Brain pericyte (primary cell): Measurements from ENCODE around the gene ITGA6.

Experiments
- DNase-seq: peaks from one replicate; pipeline ENCODE4 v3.0.0-alpha.2; 2012; ENCODE audit warnings: low read depth, low spot score

Gene ITGA6

DNA sequence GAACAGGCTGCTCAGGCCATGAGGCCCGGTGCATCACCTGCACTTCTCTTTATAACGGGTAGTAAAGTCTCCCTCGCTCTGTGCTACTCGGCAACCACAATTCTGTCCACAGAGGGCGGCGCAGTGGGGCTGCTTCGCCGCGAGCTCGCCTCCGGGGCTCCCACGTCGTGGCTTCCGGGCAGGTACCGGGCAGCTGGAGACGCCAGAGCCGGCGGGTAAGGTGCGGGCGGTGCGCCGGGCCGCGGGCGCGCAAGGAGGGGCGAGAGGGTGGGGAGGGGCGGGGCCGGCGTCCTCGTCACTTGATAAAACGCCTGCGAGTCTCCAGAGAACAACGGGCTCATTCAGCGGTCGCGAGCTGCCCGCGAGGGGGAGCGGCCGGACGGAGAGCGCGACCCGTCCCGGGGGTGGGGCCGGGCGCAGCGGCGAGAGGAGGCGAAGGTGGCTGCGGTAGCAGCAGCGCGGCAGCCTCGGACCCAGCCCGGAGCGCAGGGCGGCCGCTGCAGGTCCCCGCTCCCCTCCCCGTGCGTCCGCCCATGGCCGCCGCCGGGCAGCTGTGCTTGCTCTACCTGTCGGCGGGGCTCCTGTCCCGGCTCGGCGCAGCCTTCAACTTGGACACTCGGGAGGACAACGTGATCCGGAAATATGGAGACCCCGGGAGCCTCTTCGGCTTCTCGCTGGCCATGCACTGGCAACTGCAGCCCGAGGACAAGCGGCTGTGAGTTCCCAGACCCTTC, at the start of gene ITGA6:
TSS of gene ITGA6 (plus strand) at position 331 of the 734 bp plus-strand sequence.
- no peak for DNase-seq

DNA sequence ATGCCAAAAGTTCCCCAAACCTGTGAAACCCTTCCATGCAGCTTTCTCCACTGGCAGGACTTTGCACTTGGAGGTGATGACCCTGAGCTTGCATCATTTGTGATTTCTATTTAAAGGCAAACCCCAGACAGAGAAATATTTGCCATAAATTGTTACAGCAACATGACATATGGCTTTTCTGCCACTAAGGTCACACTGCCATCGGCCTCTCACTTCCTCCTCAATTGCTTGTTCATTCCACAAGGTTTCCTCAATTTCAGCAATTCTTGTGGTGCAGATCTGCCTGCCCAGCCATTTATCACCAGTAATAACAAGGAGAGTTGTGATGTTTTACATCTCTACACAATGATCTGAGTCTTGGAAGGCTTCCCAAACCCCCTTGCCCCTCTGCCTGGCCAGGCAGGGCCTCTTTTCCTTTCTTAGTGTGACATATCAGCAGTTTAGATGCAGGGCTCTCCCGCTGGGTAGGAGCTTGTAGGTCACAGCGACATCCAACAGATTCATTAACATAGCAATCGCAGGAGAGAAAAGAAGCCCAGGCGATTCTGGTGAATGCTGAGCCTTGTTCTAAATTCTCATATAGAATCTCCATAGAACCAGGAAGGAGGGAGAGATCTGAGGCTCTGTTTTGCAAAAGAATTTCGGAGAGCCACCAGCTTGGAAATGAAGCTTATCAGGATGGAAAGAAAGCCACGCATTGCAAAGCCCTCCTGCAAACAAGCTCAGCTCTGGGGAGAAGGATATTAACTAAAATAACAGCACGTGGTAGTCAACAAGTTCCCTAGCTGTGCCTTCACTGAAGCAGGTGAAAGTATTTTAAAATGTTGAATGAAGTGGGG, 46.7 kb upstream of the ITGA6 start:
- DNase-seq = no peak

DNA sequence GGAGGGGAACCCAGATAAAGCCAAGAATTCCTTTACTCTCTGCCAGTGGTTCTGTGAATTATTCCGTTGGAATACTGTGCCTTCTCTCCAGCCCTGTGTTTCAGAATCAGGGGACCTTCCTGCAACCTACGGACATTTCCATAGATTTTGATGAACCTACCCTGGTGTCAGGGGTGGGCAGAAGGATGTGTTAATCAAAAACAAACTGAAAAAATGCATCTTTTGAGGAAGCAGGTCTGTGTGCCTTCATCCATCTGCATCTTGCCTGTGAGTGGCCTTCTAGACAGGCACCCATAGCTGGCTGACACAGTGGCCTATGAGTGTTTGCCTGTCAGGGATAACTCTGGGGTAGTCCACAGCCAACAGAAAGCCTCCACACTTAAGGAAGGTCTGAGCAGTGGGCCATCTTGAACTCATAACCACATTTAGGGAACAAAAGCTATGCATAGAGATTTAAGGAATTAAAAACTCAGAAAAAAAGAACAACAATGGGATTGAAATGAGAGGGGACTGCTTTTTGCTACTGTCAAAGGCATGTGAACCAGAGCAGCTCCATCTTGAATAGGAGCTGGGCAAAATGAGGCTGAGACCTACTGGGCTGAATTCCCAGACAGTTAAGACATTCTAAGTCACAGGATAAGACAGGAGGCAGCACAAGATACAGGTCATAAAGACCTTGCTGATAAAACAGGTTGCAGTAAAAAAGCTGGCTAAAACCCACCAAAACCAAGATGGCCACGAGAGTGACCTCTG, 45.9 kb upstream of the ITGA6 start:
- DNase-seq = no peak

DNA sequence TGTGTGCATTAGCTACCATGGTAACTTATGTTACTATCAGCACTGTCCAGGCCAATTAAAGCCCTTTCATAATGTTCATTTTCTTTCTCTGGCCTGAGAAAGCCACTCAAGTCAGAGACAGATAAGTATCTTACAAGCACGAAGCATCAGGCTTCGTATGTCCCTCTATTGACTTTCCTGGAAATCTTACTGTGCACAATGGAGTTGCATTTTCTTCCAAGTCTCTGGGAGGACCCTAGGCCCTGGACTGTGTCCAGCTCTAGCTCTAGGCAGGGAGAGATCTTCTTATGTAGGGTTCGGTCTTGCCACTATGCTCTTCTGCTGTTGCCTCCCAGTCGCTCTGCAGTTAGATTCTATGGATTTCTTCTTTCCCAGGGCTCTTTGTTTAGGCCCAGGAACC, 40.0 kb upstream of the ITGA6 start:
- DNase-seq = no peak

DNA sequence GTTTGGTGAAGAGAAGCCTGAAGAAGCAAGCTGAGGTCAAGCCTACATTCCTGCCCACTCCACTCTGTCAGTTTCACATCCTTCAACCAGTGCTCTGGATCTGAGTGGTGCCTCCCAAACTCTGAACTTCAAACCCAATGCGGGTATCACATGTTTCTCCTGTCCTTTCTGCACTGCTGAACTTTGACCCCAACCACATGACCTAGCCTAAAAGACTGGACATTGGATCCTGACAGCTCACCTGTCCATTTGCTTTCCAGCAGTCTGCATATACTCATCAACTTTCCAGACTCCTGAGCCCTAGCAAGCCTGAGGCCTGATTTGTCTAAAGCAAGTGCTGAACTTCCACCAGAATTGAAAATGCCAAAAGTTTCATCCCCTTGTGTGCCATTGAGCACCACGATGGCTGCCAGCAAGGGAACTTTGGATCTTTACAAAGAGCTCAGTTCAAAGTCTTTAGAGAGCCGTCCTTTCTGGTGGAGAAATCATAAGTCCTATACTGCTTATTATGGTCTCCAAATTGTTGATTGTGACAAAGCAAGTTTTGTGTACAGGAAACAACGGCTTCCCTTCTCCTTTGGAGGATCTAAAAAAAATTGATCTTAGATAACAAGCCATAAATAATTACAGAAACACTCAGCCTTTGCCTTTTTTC, 37.6 kb upstream of the ITGA6 start:
- no peak for DNase-seq

DNA sequence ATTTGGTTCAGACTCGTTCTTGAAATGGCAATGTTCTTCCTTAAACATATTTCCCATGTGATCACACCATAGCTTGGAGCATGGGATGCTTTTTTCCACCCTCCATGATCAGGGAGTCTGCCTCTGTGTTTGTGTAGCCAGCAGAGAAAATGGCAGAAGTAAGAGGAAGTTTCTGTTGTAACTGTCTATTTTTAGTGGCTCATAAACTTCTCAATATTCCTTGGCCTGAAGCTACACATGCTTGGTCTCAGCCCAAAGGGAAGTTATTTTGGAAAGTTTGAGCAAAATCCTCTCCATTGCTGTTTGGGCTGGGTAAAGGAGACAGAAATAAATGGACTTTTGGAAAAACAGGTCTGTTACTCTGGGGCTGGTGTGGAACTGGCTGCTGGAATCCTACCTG, 33.4 kb upstream of the ITGA6 start:
- DNase-seq = no peak

DNA sequence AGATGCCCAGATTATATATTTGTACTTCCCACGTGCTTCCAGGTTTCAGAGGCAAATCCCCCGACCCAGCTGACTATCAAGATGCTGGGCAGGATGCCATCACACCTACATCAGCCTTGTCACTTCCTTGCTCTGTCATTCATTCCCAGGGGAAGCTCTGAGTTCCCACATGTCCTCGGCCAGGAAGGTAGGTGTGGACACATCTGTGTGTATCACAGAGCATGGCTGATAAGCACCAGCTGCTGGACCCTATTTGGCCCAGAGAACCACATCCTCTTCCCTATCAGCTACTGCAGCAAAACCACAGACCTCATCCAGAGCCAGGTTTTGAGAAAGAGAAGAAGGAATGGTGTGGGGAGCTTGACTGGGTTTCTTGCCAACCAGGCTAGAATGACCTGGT, 31.9 kb upstream of the ITGA6 start:
- no peak for DNase-seq

DNA sequence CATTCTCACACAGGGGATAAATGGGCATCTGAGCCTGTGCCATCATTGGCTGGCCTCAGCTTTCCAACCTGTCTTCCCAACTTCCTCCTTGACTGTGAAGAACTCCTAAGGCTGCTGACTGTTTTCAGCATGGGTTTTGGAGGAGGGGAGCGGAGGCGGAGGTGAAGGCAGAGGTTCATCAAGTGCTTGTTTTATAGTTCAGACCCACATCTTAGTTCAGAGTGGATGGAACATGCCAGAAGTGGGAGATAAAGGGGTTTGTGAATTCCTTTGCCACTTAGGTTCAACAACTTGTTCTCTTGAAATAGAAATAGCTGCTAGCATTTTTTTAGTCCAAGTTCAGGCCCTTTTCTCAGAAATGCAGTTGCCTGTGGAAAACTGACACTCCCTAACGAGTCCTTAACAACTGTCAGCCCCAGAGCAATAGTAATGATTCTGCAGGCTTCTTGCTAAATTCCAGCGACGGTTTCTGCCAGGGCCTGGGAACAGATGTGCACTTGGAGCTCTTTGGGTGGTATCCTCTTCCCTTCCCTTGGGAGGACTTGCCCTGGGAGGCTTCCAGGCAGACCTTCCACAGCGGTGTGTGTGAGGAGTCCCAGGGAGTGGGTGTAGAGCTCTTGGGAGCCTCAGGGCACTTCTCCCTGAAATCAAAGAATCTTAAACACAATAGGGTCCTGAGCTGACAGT, 30.1 kb upstream of the ITGA6 start:
- no peak for DNase-seq

DNA sequence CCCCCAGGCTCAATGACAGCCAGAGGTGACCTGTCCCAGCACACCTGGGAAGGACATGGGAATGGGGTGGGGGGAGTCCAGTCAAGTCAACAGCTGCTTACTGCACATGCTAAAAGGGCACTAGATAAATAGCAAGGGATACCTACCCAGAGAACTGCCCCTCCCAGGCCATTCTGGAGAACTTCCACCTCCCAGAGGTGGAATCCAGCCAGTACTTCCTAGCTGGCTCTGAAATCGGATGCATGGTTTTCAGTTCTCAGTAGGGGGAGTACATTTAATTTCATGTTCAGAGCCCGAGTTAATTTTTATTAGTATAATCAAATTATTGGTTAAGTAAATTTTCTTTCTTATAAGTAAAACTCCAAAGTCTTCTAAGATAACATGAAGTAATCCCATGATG, 28.9 kb upstream of the ITGA6 start:
- DNase-seq = no peak

DNA sequence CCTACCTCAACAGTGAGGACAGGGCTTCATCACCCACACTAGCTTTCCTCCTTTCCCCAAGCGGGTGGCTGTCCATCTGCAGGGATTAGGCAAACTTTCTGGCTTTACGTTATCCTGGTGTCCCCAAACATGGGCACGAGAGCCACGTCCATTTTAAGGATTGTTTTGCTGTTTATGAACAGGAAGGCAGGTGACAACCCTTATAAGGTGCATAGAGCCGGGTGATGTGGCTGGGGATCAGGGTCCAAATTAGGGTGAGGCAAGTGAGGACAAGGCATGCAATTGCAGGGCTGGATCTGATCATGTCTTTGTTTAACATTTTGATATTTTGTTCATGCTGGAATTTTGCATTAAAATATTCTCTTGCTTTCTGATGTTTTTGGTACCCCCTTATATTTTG, 27.6 kb upstream of the ITGA6 start:
- DNase-seq = no peak

DNA sequence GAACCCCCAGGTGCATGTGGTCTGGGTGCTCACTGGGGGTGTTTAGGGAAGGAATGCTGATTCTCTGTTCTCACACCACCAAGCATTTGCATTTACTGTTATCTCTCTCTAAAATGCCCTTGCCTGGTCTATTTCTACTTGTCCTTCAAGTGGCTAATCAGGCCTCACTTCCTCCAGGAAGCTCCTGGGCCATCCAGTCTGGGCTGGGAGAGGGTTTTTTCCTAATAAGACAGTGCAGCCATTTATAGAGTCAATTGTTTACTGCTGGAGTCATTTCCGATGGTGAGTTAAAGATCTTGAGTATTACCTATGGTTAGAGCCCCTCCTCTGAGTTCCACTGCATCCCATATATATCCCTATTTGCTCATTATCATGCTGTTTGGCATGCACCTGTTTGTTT, 25.2 kb upstream of the ITGA6 start:
- no peak for DNase-seq

DNA sequence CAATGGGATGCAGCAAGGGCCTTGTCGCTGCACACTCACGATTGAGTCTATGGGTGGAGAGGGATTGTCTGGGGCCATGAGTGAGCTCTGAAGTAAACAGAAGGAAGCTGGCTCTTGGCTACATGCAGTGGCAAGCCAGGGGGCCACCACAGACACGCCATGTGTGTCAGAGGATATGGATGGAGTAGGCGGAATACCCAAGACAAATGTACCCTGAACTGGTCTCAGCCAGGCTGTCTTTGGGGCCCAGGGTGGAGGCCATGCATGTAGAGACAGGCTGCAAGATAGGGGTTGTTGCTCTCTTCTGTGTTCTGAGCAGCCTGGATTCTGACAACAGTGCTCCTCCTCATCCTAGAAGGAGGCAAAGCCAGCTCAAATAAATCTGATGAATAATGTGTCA, 24.0 kb upstream of the ITGA6 start:
- no peak for DNase-seq

DNA sequence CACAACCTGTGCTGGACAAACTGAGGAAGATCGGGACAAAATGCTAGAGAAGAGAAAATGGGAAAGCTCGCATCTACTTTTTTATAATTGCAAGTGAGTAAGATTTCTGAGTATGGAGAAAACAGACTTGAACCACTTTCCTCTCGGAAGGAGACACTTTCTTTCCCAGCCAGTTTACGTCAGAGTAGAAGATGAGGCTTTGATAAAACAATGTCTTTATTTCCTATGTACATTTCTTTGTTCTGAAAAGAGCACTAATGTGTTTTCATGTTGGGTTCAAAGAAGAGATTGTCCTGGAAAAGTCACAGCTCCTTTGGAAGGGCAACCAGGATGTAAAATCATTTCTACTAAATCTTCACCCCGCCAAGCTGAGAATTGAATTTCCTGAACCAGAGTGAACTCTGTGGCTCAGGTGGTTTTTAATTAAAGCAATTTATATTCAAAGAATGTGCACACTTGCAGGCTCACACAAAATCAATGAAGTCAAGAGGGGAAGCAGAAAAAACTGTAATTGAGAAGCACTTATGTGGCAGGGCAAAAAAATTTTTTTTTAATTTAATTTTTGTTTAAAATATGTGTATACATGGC, 23.4 kb upstream of the ITGA6 start:
- no peak for DNase-seq

DNA sequence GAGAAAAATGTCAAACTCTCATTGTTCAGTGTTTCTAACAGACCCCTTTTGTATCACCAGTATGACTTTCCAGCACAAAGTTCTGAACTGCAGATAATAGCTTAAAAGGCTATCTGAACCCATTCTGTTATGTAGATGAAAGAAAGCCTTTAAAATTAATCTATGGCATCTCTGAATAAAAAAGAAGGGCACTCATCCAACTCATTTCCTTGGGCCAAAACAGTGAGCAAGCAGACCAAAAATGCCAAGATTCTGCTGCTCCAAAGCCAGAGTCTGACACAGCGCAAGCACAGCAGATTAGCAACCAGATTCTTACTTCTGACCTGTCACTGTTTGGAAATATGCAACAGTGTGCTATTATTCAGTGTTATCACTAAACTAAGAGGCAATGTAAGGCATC, 22.6 kb upstream of the ITGA6 start:
- DNase-seq = no peak

DNA sequence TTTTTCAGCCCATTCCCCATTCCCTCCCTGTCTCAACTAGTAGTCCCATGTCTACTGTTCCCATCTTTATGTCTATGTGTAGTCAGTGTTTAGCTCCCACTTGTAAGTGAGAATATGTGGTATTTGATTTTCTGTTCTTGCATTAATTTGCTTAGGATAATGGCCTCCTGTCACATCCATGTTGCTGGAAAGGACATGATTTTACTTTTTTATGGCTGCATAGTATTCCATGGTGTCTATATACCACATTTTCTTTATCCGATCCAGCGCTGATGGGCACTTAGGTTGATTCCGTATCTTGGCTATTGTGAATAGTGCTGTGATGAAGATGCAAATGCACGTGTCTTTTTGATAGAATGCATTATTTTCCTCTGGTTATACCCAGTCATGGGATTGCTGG, 21.7 kb upstream of the ITGA6 start:
- DNase-seq = no peak

DNA sequence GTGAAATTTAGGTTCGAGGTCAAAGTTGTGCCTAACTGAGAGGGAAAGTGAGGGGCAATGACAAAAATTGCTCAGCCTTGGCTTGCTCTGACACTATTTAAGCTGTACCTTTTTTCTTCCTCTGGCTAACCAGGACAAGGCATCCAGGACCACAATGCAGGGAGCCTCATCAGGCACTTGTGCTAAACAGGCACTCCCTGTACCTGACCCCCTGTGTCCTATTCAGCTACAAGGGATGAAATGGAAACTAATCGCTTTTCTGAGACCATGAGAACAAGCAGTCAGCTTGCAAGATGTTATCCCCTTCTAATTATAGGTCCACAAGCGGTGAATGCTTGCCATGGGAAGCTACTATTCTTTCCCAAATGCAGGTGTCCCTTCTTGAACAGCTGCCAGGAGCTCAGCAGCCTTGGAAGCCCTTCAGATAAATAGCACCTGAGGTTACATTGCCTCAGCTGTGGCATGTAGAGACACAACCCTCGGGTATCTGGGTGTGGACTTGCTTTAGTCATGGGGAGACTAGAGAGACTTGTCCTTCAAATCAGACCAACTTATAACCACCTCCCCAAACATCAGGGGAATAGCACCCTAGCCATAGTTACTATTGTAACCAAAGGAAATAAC, 19.1 kb upstream of the ITGA6 start:
- no peak for DNase-seq

DNA sequence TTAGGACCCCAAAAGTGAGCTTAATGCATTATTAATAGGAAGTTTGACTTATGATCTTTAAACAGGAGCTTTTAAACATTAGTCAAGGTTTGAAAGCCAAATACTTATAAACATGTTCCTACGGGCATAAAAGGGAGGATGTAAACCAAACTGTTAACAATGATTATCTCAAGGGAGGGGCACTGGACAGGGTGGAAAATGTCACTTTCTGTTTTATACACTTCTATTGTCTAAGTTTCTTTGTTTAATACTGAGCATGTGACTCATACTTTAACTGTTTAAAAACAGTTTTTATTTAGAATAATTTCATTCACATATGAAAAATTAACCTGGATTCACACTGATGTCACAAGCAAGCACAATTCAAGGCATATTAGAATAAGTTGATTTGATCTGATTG, 18.3 kb upstream of the ITGA6 start:
- no peak for DNase-seq

DNA sequence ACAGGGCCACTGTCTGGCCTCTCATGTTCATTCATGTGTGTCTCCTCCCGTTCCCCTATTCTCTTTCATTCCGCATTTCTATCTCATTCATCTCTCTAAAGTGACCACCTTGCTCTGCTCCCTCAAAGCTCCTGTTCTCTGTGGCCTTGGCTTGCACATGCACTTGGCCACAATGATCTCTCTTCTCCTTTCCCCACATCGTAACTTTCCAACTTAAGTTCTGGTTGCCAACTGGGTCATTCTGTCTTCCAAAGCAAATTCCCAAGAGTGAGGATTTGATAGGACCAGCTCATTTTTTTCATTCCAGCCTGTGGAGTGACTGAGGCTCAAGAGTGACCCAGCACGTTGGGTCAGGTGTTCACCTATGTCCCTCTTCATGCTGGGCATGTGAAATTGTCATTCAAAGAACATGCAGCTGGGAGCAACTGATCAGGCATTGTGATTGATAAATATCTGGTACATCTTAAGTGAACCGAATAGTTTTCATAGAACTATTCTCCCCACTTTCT, 14.3 kb upstream of the ITGA6 start:
- no peak for DNase-seq

DNA sequence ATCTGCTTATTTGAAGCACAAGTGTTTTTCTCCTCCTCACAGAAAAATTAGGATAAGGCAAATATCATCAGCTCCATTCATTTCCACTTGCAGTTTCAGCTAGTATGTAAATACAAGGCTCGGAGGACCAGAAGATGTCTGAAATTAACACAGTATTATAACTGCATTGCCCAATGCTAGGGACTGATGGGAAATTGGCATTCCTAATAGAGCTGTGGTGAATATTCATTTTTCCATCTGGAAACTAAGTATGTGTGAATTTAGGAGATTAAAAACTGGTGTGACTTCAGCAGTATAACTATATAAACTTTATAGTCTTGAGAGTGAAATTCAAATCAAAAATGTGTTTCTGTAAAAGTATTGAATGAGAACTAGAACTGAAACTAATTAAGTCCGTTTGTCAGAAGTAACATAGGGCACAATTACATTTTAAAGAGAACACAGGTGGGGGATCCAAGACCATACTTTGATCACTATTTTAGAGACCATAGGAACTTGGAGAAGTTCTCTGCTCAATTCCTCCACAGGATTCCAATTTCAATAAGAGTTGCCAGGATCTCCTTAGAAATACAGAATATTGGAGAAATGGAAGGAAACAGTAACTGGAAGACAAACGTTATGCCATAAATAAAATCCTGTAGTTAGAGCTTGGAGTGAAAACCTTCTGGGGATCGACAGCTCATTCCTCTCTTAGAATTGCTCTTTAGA, 12.1 kb upstream of the ITGA6 start:
- DNase-seq = no peak

DNA sequence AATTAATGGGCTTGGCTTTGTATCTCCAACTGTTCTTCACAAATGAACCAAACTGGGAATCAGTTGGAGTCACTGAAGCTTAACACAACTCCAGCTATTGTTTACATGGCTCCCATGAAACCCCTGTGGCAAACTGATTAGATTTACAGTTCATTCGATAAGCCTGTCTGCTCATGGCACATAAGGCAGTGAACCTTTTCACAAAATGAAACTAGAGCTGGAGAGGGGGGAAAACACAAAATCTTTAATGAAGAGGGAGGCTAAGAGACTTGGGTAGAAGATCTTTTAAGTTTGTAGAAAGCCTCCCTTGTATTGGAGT, 11.6 kb upstream of the ITGA6 start:
- DNase-seq = no peak
